Activated naive CD8-positive, alpha-beta T cell treated with anti-CD3 and anti-CD28 coated beads, Interleukin-2, amount 50 U/mL, for 16 hours (primary cell): ENCODE results near the gene PIMREG.
"Not testable (repeated sequence)": the region's sequence is repeated elsewhere in the genome, so short reads cannot be mapped to it uniquely, and the experiment has no call there.

Experiments
- DNase-seq: peaks from one replicate; pipeline ENCODE4 v3.0.0-alpha.2; 2020; ENCODE audit warnings: low read depth, low spot score

Gene PIMREG

DNA sequence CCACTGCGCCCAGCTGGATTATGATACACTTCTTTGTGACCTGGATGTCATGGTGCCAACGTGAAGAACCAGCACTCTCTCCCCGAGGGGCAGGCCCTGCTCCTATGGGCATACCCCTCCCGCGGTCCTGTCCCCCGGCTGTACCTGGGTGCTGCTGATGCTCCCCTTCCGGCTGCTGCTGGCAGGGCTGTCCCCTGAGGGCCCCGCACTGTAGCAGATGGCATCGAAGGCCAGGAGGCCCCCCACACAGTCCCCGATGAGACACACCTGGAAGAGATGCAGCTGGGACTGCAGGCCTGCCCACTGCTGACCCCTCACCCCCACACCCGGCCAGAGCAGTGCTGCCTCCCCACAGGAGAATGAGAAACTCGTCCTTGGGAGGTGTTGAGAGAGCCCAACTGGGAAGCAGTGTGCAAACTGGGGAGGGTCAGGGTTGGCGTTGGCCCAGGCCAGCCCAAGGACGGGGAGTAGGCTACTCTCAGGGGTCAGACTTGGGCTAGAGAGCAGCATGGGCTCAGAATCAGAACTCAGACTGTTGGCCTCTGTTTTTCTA is 33.7 kb downstream of the PIMREG start:
- no peak for DNase-seq

DNA sequence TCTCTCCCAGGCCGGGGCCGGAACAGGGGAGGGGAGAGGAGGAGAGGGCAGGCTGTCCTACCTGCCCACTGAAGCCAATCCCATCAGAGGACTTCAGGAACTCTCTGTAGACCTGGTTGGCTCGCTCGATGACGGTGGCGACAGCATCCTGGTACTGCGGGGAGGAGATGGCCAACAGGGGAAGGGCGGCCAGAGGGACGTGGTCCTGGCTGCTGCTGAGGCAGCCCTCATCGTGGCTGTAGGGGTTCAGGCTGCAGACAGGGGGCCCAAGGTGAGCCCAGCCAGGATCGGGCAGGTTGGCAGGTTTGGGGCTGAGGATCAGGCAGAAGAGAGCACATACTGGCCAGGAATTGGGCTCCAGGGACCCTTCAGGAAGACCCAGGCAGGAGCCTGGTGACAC is 34.2 kb downstream of the PIMREG start:
- no peak for DNase-seq

DNA sequence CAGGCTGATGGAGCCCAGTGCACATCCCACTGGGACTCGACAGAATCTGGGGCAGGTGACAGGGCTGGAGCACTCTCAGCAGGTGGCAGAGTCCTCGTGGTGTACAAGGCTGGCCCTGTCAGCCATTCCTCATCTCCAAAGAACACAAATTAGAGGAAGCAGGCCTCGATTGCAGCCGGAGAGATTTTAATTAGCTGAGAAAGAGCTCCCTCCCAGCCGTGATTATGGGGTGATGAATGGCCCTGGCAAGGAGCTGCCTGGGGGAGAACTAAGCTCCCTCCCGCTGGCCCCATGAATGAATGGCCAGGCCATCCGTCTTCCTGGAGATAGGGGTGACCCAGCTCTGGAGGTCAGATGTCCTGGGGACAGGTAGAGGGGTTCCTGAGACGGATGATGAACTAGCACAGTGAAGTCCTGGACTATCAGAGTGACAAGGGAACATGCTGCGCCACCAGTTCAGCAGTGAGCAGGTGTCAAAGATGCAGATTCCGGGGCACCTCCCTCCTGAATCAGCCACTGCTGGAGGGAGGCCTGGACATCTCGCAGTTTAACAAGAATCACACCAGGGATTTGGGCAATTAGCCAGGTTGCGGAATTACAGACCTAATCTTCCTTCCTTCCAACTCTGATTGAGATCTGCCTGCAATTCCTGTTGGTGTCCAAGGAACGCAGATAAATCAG is 35.5 kb downstream of the PIMREG start:
- no peak for DNase-seq

DNA sequence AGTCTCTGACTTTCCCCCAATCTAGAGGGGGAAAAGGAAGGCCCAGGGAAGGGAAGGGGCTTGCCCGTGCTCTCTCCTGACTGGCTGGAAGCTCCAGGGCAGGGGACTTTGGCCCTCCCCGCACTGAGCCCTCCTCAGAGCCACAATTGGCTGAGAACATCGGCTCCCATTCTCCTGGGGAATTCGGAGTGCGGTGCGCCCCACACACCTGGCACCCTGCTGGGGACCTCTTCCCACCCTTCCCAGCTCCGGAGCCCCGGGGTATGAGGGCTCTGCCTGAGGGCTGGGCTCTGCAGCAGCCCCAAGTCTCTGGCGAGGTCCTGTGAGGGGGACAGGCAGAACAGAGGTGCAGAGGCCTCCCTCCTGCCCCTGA is 36.0 kb downstream of the PIMREG start:
- no peak for DNase-seq

GRCh38 chr17:6482105-6482455 is 37.8 kb downstream of the PIMREG start:
- no peak for DNase-seq

- DNase-seq: not testable (repeated sequence)
Measured at GRCh38 chr17:6482796-6483195, 38.5 kb downstream of the PIMREG start.

DNA sequence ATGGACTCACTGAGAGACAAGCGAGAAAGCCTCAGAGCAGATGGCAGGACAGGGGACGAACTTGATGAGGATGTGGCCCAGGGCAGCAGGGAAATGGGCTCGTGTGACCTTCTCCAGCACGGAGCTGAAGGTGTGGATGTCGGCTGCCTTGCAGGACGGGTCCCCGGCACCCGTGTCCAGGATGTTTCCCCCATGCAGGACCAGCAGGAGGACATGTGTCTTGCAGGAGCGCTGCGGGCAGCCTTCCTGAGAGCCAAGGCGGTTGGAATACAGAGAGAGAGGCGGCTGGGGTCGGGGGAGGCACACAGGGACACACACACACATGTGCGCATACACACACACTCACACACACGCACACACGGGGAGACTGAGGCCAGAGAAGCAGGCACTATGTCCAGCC is 39.3 kb downstream of the PIMREG start:
- no peak for DNase-seq

DNA sequence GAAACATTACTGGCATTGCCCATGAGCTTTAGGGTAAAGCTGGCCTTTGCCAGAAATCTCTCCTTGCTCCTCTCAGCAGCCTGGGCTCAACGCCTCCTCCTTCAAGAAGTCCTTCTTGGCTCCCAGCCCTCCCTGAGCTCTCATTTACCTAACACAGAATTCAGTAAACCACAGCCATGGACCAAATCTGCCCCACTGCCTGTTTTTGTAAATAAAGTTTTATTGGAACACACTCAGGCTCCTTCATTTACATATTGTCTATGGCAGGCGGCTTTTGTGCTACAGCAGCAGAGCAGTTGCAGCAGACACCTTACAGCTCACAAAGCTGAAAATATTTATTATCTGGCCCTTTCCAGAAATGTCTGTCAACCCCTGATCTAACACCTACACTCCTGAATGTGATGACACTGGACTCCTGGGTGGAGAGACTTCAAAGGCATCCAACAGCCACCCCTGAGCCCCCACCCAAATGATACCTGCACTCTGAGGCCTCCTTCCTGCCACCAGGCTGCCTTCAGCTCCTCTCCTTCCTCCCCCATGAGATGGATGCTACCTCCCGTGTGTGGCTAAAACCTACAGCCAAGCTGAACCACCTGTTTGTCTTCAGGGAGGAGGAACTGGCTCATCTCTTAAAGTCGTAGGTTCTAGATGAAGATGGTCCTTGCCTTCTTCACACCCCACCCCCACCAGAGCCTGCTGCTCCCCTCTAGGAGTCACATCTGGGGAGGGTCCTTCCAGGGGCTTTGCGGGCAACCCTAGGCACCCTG is 41.6 kb downstream of the PIMREG start:
- DNase-seq: no peak

- no peak for DNase-seq
Measured at GRCh38 chr17:6487251-6488007, 43.2 kb downstream of the PIMREG start.

DNA sequence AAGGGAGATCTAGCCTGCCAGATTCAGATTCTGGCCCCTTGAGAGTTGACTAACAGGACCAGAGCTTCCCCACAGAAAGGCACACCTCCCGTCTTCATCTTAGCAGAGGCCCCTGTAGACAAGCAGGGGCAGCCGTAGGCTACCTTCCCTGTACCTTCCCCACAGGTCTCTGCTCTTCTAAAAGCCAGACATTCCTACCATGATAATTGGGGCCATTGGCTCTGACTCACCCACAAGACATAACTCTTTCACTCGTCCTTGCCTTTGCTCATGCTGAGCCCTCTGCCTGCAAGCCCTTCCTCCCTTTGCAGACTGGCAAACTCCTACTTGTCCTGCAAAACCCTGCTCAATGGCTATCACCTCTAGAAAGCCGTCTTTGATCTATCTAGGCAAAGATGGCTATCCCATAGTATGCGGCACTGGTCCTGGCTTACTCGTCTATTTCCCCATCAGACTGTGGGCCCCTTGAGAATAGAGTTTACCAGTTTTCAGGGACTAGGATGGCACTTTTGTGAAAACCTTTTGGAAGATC is 43.8 kb downstream of the PIMREG start:
- no peak for DNase-seq

- no peak for DNase-seq
Measured at GRCh38 chr17:6489016-6489550, 44.8 kb downstream of the PIMREG start.

- DNase-seq: no peak
Measured at GRCh38 chr17:6491071-6491700, 46.9 kb downstream of the PIMREG start.

GRCh38 chr17:6492892-6493674 is 48.8 kb downstream of the PIMREG start:
- no peak for DNase-seq

- no peak for DNase-seq
Measured at GRCh38 chr17:6494239-6494941, 50.1 kb downstream of the PIMREG start.

DNA sequence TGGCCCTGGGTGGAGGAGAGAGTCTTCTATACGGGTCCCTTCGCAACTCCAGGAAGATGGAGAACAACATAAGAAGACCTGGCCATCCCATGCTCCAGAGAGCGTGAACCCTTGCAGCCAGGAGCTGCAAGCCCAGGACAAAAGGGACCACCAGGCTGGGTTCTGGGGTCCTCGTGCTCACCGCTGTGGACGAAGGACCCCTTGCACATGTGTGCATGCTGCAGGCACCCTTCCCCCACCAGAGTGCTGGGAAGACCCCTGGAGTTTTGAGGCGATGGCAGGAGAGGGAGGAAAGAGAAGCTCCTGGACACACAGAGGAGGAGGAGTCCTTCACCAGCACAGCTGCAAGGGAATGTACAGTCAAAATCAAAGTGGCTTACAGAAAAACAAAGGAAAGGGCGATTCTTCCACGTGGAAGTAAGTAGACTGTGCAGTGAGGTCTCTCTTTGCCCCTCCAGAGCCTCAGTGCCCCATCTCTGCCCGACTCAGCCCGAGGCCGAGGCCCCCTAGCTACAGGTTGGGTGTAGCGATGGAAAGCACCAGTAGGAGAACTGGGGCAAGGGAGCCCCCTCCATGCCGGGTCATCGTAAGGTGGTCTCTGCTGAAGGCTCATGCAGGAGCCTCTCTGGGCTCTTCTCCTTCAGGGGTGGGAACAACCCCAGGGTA is 51.3 kb downstream of the PIMREG start:
- no peak for DNase-seq

GRCh38 chr17:6496116-6496481 is 51.8 kb downstream of the PIMREG start:
- DNase-seq: no peak

- no peak for DNase-seq
Measured at GRCh38 chr17:6496640-6497441, 52.6 kb downstream of the PIMREG start.

- DNase-seq: no peak
Measured at GRCh38 chr17:6497496-6498221, 53.4 kb downstream of the PIMREG start.
